ENCODE results near the gene PROC.
"Not testable (repeated sequence)": the region's sequence is repeated elsewhere in the genome, so short reads cannot be mapped to it uniquely, and the experiment has no call there.

DNA sequence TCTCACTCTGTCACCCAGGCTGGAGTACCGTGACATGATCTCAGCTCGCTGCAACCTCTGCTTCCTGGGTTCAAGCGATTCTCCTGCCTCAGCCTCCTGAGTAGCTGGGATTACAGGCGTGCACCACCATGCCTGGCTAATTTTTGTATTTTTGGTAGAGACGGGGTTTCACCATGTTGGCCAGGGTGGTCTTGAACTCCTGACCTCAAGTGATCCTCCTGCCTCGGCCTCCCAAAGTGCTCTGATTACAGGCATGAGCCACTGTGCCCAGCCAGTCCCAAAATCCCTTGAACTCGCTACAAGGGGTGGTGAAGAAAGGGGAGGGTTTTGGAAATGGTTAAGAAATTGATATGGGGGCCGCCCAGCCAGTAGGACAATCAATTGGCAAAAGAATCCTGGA, 34.2 kb downstream of the PROC start:
- TF ChIP-seq, protein P1, sequence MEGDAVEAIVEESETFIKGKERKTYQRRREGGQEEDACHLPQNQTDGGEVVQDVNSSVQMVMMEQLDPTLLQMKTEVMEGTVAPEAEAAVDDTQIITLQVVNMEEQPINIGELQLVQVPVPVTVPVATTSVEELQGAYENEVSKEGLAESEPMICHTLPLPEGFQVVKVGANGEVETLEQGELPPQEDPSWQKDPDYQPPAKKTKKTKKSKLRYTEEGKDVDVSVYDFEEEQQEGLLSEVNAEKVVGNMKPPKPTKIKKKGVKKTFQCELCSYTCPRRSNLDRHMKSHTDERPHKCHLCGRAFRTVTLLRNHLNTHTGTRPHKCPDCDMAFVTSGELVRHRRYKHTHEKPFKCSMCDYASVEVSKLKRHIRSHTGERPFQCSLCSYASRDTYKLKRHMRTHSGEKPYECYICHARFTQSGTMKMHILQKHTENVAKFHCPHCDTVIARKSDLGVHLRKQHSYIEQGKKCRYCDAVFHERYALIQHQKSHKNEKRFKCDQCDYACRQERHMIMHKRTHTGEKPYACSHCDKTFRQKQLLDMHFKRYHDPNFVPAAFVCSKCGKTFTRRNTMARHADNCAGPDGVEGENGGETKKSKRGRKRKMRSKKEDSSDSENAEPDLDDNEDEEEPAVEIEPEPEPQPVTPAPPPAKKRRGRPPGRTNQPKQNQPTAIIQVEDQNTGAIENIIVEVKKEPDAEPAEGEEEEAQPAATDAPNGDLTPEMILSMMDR (IDR thresholded peaks at IDR 0.05 in 2 of 3, conservative IDR thresholded peaks at IDR 0.05 in 1 of 3; ENCODE audit: borderline replicate concordance in 1 of 3, insufficient read depth in 1 of 3, low read depth in 2 of 3, low read length in 2 of 3): not testable (repeated sequence)
- TF ChIP-seq SRF (IDR thresholded peaks at IDR 0.05; ENCODE audit: low read depth); ZFX (IDR thresholded peaks at IDR 0.05); EZH2 (IDR thresholded peaks at IDR 0.05); RAD21 (IDR thresholded peaks at IDR 0.05; ENCODE audit: low read depth); POLR2A (IDR thresholded peaks at IDR 0.05; ENCODE audit: borderline replicate concordance, extremely low read depth, insufficient read depth, insufficient read length); CEBPB (IDR thresholded peaks at IDR 0.05; ENCODE audit: low read depth); ELF1 (IDR thresholded peaks at IDR 0.05; ENCODE audit: borderline replicate concordance, low read depth); FOSL1 (IDR thresholded peaks at IDR 0.05; ENCODE audit: low read depth): not testable (repeated sequence)
- TF ChIP-seq, protein P2, sequence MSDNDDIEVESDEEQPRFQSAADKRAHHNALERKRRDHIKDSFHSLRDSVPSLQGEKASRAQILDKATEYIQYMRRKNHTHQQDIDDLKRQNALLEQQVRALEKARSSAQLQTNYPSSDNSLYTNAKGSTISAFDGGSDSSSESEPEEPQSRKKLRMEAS (IDR thresholded peaks at IDR 0.05): not testable (repeated sequence)

Measured in HCT116 (cell line).